Stomach (tissue), 4 donors: ENCODE data around the gene TFAP2A.

Source experiments
- EP300 ChIP-seq: sonication (generic); formaldehyde crosslinking; IDR thresholded peaks from one replicate; pipeline ENCODE4 v1.6.1; 2017; ENCODE audit warnings: antibody characterized with exemption
- POLR2A ChIP-seq, 4 donors: fragments of 450-650 bp; IDR thresholded peaks; one replicate each; pipeline ENCODE4 v1.6.1; 2016; ENCODE audit warnings: antibody characterized with exemption in 4 of 4, control low read depth in 2 of 4, mild to moderate bottlenecking in 1 of 4, moderate library complexity in 1 of 4
- POLR2AphosphoS5 ChIP-seq, 3 donors: sonication (generic); formaldehyde crosslinking; IDR thresholded peaks; one replicate each; pipeline ENCODE4 v1.6.1; 2016; ENCODE audit warnings: antibody characterized with exemption in 3 of 3
- TF ChIP-seq, protein P1 (sequence below), 7 experiments: fragments of 450-650 bp in 4 of 7; fragments of 200-600 bp in 3 of 7; sonication (generic) in 3 of 7; IDR thresholded peaks; one replicate each; pipeline ENCODE4 v1.5.1; 2016 to 2019; ENCODE audit warnings: antibody characterized with exemption in 7 of 7, control low read depth in 2 of 7, mild to moderate bottlenecking in 1 of 7

DNA sequence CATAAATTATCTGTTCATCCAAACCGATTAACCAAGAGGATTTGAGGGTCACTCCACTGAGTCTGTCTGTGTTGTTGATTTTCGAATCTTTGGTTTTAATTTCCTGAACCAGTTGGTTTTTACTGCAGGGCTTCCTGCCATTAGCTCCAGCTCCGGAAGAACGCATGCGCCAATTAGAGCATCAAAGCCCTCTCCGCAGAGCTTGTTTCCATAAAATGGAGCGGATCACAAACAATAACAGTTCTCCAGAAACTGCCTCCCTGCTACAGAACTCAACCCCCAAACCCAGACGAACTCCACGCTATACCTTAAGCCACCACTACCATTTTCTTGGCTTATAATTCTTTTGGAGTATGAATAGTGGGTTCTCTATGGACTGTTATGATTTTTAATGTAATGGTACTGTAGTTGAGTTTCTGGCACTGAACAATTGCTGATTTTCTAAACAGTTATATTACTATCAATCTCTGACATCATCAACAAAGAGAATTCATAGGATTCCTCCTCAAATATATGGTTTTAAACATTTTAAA, 13.8 kb downstream of the TFAP2A start:
- TF ChIP-seq, protein P1, sequence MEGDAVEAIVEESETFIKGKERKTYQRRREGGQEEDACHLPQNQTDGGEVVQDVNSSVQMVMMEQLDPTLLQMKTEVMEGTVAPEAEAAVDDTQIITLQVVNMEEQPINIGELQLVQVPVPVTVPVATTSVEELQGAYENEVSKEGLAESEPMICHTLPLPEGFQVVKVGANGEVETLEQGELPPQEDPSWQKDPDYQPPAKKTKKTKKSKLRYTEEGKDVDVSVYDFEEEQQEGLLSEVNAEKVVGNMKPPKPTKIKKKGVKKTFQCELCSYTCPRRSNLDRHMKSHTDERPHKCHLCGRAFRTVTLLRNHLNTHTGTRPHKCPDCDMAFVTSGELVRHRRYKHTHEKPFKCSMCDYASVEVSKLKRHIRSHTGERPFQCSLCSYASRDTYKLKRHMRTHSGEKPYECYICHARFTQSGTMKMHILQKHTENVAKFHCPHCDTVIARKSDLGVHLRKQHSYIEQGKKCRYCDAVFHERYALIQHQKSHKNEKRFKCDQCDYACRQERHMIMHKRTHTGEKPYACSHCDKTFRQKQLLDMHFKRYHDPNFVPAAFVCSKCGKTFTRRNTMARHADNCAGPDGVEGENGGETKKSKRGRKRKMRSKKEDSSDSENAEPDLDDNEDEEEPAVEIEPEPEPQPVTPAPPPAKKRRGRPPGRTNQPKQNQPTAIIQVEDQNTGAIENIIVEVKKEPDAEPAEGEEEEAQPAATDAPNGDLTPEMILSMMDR (IDR thresholded peaks at IDR 0.05): no peak
- TF ChIP-seq POLR2A (IDR thresholded peaks at IDR 0.05): no peak
- TF ChIP-seq POLR2AphosphoS5 (IDR thresholded peaks at IDR 0.05): no peak
- TF ChIP-seq EP300: no peak
